GM18519 (cell line): ENCODE data around the gene PPM1H.
"Not testable (repeated sequence)": the region's sequence is repeated elsewhere in the genome, so short reads cannot be mapped to it uniquely, and the experiment has no call there.

Experiments used
- ATAC-seq: cut with Tn5 transposase; IDR thresholded peaks from one replicate; pipeline ENCODE4 v1.9.1; 2021; ENCODE audit warnings: mild to moderate bottlenecking, moderate library complexity; ENCODE audit not compliant: unreplicated experiment, low FRiP score

Gene PPM1H

DNA sequence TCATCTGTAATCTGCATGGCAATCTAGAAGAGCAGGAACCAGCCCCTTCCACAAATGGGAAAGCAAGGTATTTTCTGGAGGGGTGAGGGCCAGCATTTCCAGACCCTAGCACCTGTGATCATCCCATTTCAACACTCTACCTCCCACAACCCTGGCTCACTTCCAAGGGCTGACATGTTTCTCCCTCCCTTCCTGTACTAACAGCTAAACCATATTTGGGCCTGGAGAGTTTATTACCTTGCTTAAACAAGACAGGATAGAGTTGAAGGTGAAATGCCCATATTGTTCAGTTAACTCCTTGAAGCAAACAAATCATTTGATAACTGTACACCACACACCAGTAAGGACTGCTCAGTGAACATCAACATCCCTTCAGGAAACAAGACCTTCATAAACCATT is 158.4 kb downstream of the PPM1H start:
- ATAC-seq: no peak

DNA sequence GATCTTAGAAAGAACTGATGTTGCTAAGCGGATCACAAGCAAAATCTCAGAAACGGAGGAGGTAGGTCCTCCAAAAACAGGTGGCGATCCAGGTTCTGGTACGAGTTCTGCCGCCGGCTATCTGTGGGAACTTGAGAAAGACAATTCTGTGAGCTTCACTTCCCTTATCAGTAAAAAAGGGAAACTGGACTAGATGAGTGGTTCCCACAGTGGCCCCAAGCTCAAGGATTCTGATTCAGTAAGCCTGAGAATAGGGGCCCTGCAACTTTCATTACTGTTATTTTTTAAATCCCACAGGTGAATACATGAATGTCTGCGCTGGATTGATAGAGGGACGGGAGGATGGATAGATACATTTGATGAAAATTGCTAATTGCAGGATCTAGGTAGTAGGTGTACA is 160.2 kb downstream of the PPM1H start:
- ATAC-seq: no peak

DNA sequence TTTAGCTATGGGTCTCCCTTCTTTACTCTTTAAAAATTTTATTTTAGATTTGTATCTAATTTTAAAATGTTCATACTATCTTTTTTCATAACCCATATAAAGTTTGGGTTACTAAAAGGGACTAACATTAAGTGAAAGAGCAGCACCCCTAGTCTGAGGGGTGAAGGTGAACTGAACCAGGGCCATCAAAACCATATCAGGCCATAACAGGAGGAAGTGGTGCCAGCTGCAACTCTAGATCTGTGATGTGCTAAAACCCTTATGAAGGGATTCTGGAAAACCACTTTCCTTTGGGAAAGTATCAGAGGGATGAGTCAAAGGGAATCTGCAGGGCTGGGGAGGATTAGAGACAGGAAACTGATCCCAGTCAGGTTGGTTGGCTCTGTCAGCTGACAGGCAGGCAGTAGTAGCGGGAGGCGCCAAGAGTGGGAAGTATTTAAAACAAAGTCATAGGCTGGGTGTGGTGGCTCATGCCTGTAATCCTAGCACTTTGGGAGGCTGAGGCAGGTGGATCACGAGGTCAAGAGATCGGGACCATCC is 162.5 kb downstream of the PPM1H start:
- ATAC-seq: no peak

DNA sequence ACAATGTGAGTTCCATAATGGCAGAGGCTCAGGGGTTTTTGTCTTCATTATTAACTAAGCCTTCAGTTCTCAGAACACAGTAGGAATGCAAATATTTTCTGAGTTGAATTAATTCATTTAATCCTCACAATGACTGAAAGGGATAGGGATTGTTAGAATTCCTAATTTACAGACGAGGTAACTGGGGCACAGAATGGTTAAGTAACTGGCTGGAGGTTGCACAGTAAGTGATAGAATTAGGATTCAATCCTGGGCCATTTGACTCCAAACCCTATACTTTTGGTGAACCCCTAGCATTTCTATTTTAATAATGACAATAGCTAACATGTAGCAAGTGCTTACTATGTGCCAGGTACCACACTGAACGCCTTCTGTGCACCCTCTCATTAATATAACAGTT is 163.1 kb downstream of the PPM1H start:
- no peak for ATAC-seq

DNA sequence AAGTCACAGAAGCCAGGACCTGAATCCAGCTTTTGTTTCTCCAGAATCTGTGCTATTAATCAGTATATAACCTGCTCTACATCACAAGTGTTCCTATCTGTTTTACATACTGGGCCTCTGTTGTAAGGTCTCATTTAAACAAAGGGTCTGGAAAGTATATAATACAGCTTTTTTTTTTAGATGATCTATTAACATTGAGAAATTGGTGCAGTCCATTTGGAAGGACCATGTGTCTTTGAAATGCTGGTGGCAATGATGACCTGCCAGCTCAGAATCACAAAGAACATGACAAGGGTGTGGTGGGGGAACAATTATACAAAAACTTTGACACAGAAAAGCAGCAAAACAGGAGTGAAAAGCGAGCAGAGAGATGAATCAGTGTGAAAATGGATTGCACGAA is 164.6 kb downstream of the PPM1H start:
- ATAC-seq: no peak

DNA sequence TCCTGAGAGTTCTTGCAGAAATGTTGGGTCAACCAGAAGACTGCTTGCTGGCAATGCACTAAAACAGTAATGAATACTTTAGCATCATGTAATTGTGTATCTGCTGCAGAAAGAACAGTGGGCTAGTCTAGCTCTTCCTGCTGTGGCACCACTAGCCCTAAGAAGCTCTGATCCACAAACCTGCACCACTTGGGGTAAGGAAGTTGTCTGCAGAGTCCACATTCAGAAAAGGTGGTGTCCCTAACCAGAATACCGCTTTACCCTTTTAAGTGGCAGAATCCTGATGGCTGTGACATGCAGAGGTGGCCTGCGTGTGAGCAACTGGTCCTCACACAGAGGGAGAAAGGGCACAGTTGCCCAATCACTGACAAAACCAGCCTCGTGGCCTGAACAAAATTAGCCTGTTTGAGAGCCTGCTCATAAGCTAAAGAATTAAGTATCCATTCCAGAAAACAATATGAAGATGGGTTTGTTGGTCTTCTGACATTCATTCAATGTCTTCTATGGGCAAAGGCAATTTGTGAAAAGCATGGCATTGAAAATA is 165.8 kb downstream of the PPM1H start:
- no peak for ATAC-seq

DNA sequence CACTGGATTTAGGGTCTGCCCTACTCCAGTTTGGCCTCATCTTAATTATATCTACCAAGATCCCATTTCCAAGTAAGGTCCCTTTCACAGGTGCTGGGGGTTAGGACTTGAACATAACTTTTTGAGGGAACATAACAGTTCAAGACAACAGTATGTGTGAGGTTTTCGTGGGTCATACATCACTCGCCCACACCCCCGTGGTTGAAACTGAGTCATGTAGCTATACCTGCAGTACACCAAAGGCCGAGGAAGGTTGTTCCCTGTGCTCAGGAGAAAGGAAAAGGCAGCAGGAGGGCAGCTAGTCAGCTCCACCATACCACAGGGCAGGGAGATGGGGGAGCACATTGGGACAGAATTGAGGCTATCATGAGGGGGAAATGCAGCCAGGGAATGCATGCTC is 167.0 kb downstream of the PPM1H start:
- ATAC-seq: no peak

DNA sequence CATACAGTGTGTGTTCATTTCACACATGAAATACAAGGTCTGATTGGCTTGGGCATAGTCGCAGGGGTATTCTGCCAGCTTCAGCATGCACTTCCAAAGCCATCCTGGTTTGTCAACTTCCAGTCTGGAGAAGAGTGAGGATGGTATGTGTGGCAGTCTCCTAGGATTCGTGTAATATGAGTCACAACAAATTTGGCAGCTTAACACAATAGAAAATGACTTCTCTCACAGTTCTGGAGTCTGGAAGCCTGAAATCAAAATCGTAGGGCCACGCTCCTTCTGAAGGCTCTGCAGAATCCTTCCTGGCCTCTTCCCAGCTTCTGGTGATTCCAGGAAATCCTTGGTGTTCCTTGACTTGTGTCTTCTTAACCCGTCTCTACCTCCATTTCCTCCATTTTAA is 167.5 kb downstream of the PPM1H start:
- ATAC-seq: no peak

DNA sequence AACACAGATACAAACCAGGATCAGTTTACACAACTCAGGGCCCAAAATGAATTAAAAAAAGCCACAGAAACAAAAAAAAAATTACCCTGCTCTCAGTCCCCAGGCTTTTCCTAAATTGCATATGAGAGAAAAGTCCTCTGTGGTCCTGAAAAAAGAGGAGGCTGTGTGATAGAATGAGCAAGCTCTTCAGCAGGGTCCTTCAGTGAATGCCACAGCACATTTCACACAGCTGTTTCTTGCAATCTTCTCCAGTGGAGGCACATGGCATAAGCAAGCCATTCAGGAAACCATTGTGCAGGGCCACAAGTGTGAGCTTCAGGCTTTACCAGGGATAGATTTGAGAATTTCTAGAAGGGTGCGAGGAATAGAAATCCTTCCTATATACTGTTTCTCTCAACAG is 168.5 kb downstream of the PPM1H start:
- ATAC-seq: no peak

DNA sequence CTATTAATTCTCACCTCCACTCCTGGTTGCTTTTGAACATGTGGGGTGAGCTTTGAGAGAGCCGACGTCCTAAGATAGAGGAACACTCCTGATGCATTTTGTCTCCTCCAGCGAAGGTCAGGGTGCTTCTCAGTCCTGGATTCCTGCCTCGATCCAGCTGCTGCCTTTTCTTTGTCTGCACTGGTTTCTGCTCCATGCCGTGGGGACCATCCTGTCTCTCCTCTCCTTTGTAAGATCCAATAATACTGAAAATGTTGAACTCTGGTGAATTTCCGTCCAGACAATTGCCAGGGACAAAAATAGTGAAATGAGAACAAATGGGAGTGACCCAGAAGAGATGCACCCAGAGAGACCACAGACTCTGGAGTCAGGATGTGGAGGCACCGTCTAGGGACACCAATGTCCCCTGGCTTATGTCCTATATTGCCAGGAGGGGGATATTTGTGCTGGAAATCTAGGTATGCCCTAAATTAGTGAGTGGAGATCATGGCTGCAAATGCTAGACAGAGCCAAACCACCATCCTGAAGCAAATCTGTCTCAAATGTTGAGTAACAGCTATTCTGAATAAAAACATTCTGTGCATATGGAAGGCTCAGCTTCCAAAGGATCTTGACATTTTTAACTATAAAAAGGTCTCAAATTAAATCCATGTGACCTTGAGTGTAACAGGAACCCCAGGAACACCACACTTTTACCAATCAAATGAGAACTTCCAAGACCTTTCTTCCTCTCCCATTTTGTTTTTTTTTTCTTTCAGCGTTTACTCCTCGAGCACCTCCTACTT is 170.9 kb downstream of the PPM1H start:
- ATAC-seq: no peak

DNA sequence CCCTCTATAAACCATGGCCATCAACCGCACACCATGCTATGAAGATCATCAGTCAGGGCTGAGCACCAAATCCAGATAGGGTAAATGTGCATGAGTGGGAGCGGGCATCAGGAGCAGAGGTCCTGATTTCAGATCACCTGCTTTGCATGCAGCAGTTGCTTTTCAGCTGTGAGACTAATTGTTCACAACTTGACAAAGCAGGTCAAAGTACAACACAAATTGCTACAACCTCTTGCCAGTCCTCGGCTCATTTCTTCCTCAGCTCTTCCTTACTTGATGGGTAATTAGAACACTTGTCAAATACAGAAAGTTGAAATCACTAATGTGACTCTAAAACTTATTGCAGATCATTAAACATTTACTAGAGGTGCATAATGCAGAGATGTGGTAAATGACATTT is 171.6 kb downstream of the PPM1H start:
- ATAC-seq: no peak

DNA sequence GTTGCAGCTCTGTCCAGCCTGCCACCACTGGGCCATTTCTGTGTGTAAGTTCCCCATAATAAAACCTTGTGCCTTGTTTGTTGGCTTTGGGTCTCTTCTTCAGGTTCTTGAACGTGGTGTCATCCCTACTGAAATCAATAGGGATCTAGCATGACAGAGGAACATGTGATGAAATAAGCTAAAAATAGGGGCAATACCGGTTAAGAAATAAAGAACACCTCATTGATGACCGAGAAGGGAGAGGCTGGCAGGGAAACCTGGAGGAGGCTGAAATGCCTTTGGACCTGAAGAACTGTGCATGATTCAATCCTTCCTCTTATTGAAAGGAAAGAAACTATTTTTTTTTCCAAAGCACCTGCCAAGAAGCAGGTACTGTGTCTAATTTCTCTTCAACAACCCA is 172.3 kb downstream of the PPM1H start:
- ATAC-seq: no peak

DNA sequence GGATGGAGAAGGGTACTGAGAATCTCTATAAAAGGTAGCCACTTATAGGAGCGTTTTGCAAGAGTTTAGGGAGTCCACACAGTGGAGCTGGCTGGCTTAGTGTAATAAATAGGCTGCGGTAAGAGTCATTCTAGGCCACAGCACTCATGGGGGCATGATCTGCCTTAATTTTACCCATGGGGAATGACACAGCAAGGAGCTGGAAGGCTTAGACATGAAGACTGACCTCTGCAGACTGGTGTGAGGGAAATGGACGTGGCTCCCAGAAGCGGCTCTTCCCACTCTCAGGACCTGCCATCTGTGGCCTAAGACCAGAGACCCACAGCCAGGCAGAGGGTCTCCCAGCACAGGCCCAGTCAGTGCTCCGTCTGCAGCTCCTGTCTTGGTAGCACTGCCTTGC is 173.3 kb downstream of the PPM1H start:
- ATAC-seq: no peak

DNA sequence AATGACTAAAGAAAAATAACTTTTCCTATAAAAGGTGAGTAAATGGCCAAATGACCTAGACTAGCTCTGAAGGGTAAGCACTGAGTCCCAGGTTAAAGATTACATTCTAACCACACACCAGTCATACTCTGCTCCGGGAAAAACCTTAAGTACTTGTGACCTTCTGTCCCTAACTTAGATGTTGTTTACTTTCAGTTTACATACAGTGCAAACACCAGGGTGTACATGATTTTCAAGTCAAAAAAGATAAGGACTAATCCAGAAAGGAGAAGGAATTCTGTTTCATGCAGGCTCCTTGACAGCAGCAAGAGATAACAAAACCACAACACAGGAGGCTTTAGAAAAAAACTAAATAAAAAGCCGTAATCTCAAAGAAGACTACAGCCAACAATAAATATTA is 174.2 kb downstream of the PPM1H start:
- ATAC-seq: no peak

DNA sequence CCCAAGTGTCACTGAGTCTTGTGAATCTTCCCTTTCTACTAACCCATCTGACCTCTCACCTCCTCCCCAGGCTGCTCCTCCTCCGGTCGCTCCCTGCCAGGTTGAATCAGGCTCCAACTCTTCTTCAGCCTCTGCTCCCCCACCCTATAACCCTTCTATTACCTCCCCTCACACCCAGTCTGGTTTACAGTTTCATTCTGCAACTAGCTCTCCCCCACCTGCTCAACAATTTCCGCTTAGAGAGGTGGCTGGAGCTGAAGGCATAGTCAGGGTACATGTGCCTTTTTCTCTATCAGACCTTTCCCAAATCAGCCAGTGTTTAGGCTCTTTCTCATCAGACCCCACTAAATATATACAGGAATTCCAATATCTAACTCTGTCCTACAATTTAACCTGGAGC is 174.6 kb downstream of the PPM1H start:
- not testable (repeated sequence) for ATAC-seq

DNA sequence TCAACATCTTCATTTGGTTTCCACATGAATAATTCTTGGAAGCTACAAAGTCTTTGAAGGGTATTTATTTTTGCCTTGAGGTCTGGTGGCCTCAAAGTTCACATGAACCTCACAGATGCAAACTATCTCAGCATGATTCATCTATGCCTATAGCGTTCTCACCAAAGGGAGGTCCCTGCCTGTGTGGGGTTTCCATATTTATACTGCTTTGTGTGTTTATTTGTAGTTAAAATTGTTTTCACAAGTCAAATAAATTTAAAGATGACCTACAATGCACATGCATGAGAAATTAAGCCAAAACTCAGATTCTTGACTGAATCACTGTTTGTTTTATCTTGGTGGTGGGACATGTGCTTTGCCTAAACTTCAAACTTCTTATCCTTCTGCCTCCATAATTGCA is 176.7 kb downstream of the PPM1H start:
- no peak for ATAC-seq

DNA sequence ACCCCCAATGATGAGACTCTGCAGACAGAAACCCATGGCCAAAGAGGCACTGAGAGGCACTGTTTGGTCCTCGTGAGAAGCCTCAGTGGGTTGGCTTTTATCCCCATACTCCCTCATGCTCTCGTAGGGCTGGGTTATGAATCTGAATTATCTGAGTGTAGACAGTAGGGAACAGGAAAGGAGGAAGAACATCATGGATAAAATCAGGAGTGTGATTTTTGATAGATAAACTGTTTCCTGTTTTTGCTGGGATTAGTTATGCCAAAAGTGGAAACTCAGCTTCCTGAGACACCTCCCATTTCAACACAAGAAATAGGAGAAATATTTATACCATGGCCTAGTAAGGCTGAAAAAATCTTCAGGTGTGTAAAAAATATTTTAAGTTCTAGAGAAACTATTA is 177.9 kb downstream of the PPM1H start:
- ATAC-seq: no peak

DNA sequence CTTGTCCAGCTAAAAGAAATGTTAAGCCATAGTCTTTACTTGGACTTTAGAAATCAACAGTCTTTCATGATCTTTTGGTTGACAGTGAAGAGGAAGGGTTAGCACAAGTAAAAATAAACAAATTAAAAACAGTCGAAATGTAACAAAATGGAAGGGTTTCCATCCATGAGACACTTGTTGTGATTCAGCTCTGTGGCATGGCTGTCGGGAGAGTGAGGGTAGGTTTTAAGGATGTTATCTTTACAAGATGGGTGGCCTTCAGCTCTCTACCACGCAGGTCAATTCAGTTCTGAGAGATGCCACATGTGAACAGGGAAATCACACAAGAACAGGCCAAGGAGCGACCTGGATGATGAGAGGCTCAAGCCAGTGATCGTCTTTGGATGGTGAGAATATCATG is 180.2 kb downstream of the PPM1H start:
- no peak for ATAC-seq

DNA sequence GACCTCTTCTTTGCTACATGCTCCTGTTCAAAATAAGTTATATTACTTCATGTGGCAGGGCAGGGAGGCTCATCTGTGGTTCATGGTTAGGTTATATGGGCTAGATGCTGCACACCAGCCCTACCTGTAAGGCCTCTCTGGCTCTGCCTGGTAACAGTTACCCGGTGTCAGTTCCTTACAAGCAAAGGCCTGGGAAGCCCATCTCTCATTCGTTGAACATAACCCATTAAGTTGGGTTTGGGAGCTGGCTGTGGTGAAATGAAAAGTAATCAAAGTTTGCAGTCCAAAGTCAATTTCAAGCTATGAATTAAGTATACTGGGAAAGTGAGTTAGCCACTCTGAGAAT is 183.2 kb downstream of the PPM1H start:
- ATAC-seq: no peak

DNA sequence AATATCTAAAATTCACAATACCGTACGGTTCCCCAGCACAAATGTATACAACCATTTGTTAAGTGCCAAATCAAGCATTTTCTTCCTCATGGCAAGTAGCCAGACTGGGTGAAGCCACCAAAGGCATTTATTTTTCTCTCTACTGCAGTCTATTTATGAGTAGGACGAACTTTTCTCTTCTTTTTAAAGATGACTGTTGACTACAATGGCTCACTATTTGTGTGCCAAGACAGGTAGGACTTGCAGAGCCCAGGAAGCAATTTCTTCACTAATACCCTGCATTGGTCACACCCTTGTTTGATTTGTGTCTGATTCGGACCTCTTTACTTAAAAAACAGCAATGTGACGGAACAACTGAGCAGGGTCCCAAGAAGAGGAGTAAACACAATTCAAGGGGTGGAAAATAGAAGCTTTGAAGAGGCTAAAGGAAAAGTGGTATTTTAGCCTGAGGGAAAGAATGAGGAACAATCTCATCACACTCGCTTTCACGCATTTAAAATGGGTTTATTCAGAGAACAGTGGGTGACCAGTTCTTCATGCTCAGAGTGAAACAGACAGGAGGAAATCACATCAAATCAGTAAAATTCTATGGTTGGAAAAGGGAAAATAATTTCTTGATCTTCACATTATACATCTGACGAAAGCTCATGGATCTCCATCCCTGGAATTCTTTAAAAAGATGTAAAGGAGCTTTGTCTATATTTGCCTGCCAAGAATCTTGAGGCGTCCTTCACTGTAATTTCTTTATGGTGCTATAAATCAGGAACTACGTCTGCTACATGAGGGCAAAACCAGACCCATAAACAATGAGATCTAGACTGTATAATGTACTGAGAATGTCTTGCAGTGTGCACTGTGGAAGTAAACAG is 183.8 kb downstream of the PPM1H start:
- ATAC-seq: no peak

DNA sequence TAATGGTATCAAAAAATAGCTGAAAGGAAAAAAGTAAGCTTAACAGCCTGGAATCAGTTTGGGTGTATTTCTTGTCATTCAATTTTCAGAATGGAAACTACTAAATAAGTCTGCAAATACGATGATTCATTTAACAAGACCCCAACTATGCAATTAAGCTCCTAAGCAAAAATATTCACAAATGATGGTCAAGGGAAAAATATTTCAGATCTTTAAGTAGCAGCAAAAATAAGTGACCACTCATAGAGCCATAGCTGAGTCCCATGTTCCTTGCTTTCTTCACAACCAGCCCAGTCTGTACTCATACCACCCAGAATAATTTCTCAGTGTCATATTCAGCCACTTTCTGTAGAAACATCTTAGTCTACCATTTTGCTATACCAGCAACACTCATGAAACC is 185.4 kb downstream of the PPM1H start:
- no peak for ATAC-seq
